ENCODE measurements around the gene TLK1. TPM values are rescaled to one million over a fixed set of nuclear protein-coding genes. Genes with fewer than 3 reads are reported as not detected.

Gene TLK1
- total and polyA plus RNA-seq, 2 experiments from 2014 or later, result 41.2 to 45.0 TPM

- no peaks in the 10 kb centered on the region for H3F3A ChIP-seq (replicated peaks; ENCODE audit: low read depth)
- Mint-ChIP-seq H3K4me3 (no peak overlapping the region), H3K27ac (no peak overlapping the region), H3K9me3 (no peaks in the 10 kb centered on the region), H3K4me1 (peaks cover 15% of the 10 kb centered on the region), H3K36me3 (ENCODE audit: low read depth) (peaks cover 38% of the 10 kb centered on the region), H3K27me3 (ENCODE audit: insufficient read depth, low read depth, poor library complexity) (peaks cover 3% of the 10 kb centered on the region)
- no peak for ATAC-seq
- no peak overlapping the region for H3K4me2 ChIP-seq
- no peaks in the 10 kb centered on the region for H3K9me2 ChIP-seq (ENCODE audit: insufficient read depth)
- TF ChIP-seq ETS1 (IDR thresholded peaks at IDR 0.05) (no peak), REST (IDR thresholded peaks at IDR 0.05; ENCODE audit: unreplicated experiment) (no peak), CTCF (conservative IDR thresholded peaks at IDR 0.05; ENCODE audit: low read depth in 2 of 2) (no peak), ZNF462 (CRISPR knock-in tag; IDR thresholded peaks at IDR 0.05) (no peak), NANOG (IDR thresholded peaks at IDR 0.05; ENCODE audit: borderline replicate concordance) (no peak), POLR2AphosphoS5 (IDR thresholded peaks at IDR 0.05; ENCODE audit: low read depth) (no peak), ZNF114 (CRISPR knock-in tag; IDR thresholded peaks at IDR 0.05) (no peak)
- H3K4me1 ChIP-seq (ENCODE audit: insufficient read depth), result no peaks in the 10 kb centered on the region
- H3K79me2 ChIP-seq (replicated peaks; ENCODE audit: insufficient read depth), result no peaks in the 10 kb centered on the region
- H3K27ac ChIP-seq (ENCODE audit: low read depth), result no peak overlapping the region
- H2AFZ ChIP-seq, result no peak overlapping the region
- H4K20me1 ChIP-seq (replicated peaks; ENCODE audit: insufficient read depth), result no peaks in the 10 kb centered on the region; the same call in 1 of the 2 replicates
- no peak overlapping the region for H3K4me3 ChIP-seq
- H3K27me3 ChIP-seq (ENCODE audit: insufficient read depth), result no peaks in the 10 kb centered on the region
- no peak for DNase-seq (ENCODE audit: low spot score)
- no peaks in the 10 kb centered on the region for H3K36me3 ChIP-seq (ENCODE audit: insufficient read depth)
These were observed 135.5 kb downstream of the TLK1 start for GRCh38 chr2:171025214-171025613.
